Mesenchymal stem cell (in vitro differentiated cells and primary cell): ENCODE measurements around the gene RNASEL.

ENCODE experiments used
- DNase-seq: peaks from one replicate; pipeline ENCODE4 v3.0.0-alpha.2; 2013
- H2AFZ ChIP-seq: one replicate; pipeline ENCODE4 v1.6.1; 2013; ENCODE audit warnings: low read depth, mild to moderate bottlenecking, control low read depth, inconsistent platforms, low read length, moderate library complexity
- H2AK5ac ChIP-seq: 2 replicates; pipeline ENCODE4 v1.6.1; 2013; ENCODE audit warnings: low read length, moderate library complexity, mild to moderate bottlenecking, inconsistent platforms; ENCODE audit not compliant: severe bottlenecking
- H2BK120ac ChIP-seq: one replicate; pipeline ENCODE4 v1.6.1; 2013; ENCODE audit warnings: low read depth, mild to moderate bottlenecking, inconsistent platforms, low read length, moderate library complexity
- H2BK12ac ChIP-seq, 2 experiments: one replicate each; pipeline ENCODE4 v1.6.1; 2013; ENCODE audit warnings: inconsistent platforms in 2 of 2, low read length in 2 of 2, mild to moderate bottlenecking in 2 of 2, moderate library complexity in 2 of 2, control low read depth in 1 of 2
- H2BK15ac ChIP-seq: one replicate; pipeline ENCODE4 v1.6.1; 2013; ENCODE audit warnings: mild to moderate bottlenecking, low read depth, inconsistent platforms; ENCODE audit not compliant: poor library complexity, severe bottlenecking
- H2BK5ac ChIP-seq: 2 replicates; pipeline ENCODE4 v1.6.1; 2013; ENCODE audit warnings: low read depth, mild to moderate bottlenecking, low read length, control low read depth, inconsistent platforms; ENCODE audit not compliant: poor library complexity, severe bottlenecking
- H3K14ac ChIP-seq, 2 experiments: one replicate each; pipeline ENCODE4 v1.6.1; 2013; ENCODE audit warnings: inconsistent platforms in 2 of 2, low read length in 2 of 2, control low read depth in 1 of 2, mild to moderate bottlenecking in 1 of 2, moderate library complexity in 1 of 2
- H3K18ac ChIP-seq, 2 experiments: one replicate each; pipeline ENCODE4 v1.6.1; 2013; ENCODE audit warnings: inconsistent platforms in 2 of 2, low read length in 2 of 2, control low read depth in 1 of 2, low read depth in 1 of 2, mild to moderate bottlenecking in 1 of 2
- H3K23ac ChIP-seq, 2 experiments: one replicate each; pipeline ENCODE4 v1.6.1; 2013; ENCODE audit warnings: inconsistent platforms in 2 of 2, low read length in 2 of 2, mild to moderate bottlenecking in 2 of 2, moderate library complexity in 2 of 2, control low read depth in 1 of 2
- H3K27ac ChIP-seq: 2 replicates; pipeline ENCODE4 v1.5.1; 2013; ENCODE audit warnings: mild to moderate bottlenecking, moderate library complexity, low read length, control low read depth, inconsistent platforms; ENCODE audit not compliant: poor library complexity, severe bottlenecking
- H3K27me3 ChIP-seq, 2 experiments: 2 replicates each; pipeline versions ENCODE4 v1.6.1 to v1.7.0; 2013; ENCODE audit warnings: low read length in 2 of 2, mild to moderate bottlenecking in 2 of 2, moderate library complexity in 2 of 2, control low read depth in 1 of 2, inconsistent platforms in 1 of 2; ENCODE audit not compliant: control insufficient read depth in 1 of 2, insufficient read depth in 1 of 2
- H3K36me3 ChIP-seq, 2 experiments: 2 replicates each; pipeline versions ENCODE4 v1.6.1 to v1.7.0; 2013; ENCODE audit warnings: low read length in 2 of 2, control low read depth in 1 of 2, inconsistent platforms in 1 of 2, low read depth in 1 of 2, mild to moderate bottlenecking in 1 of 2; ENCODE audit not compliant: insufficient read depth in 2 of 2, control insufficient read depth in 1 of 2
- H3K4ac ChIP-seq, 2 experiments: one replicate each; pipeline ENCODE4 v1.6.1; 2013; ENCODE audit warnings: inconsistent platforms in 2 of 2, low read length in 2 of 2, mild to moderate bottlenecking in 2 of 2, moderate library complexity in 2 of 2, control low read depth in 1 of 2, low read depth in 1 of 2
- H3K4me1 ChIP-seq: 2 replicates; pipeline ENCODE4 v1.6.1; 2013; ENCODE audit warnings: low read depth, low read length, control low read depth; ENCODE audit not compliant: control insufficient read depth, insufficient read depth
- H3K4me2 ChIP-seq: 2 replicates; pipeline ENCODE4 v1.6.1; 2013; ENCODE audit warnings: low read length, mild to moderate bottlenecking, inconsistent platforms; ENCODE audit not compliant: poor library complexity, severe bottlenecking
- H3K4me3 ChIP-seq, 2 experiments: 2 replicates each; pipeline versions ENCODE4 v1.5.1 to v1.7.0; 2013; ENCODE audit warnings: low read length in 2 of 2, mild to moderate bottlenecking in 2 of 2, control low read depth in 1 of 2, low read depth in 1 of 2; ENCODE audit not compliant: insufficient read depth in 1 of 2
- H3K79me1 ChIP-seq: replicated peaks from 2 replicates; pipeline ENCODE4 v1.6.1; 2013; ENCODE audit warnings: mild to moderate bottlenecking, control low read depth, low read length, inconsistent platforms; ENCODE audit not compliant: poor library complexity, severe bottlenecking
- H3K9ac ChIP-seq: 2 replicates; pipeline ENCODE4 v1.7.0; 2013; ENCODE audit warnings: mild to moderate bottlenecking, low read length, moderate library complexity
- H3K9me3 ChIP-seq: 2 replicates; pipeline ENCODE4 v1.7.0; 2013; ENCODE audit warnings: mild to moderate bottlenecking, low read length; ENCODE audit not compliant: control insufficient read depth
- H4K8ac ChIP-seq: one replicate; pipeline ENCODE4 v1.6.1; 2013; ENCODE audit warnings: inconsistent platforms, mild to moderate bottlenecking, low read length, moderate library complexity
- H4K91ac ChIP-seq: one replicate; pipeline ENCODE4 v1.6.1; 2013; ENCODE audit warnings: mild to moderate bottlenecking, low read length, inconsistent platforms
- WGBS: methylation state at CpG from one replicate; pipeline ENCODE4 v1.1.7; 2013; ENCODE audit warnings: mixed read lengths; 5-methylcytosine and 5-hydroxymethylcytosine counted together

Gene RNASEL

DNA sequence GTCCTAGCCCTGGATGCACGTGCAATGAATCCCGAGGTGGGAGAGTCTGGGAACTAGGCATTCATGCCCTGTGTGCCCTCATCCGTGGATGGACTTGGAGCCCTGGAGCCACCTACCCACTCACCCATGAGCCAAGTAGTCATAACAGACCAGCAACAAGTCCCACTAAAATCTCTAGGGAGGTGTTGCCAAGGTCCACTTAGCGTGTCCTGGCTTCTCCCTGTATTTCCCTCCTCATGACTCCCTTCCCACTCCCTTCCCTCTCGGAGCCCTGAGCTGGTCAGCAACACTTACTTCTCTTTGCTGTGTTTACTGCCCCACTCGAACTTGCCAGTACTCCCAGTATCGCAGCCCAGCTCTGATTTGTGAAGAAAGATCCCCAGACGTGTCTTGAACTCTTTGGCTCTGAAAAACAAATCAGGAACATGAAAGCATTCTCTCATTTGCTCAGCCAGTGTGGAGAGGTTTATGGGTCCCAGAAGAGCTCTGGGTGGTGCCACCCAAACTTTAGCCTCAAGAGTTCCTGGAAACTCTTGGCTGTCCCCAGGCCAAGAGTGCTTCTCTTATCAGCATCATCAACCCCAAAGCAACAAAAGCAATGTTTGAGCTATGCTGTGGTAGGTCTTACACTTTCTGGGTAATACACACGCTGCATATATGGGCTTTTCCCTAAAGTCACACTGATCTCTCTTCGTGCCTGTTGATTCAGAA is 14.0 kb upstream of the RNASEL start:
- no peak overlapping the region for H4K8ac ChIP-seq

DNA sequence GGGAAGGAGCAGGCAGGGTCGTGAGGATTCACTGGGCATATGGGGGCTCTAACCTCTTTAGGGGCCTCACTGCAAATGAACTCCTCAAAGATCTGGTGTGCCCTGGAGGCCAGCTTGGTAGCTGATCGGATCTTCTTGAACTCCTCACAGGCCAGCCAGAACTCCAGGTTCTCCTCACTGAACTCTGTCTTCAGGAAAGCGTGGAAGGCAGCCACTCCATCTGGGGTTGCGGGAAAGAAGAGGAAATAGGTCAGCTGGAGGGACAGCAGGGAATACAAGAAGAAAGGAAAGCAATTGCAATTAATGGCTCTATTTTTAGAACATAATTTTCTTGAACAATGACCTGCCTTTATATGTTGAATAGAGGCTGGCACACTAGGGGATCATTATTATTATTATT is 12.9 kb upstream of the RNASEL start:
- no peak overlapping the region for H3K14ac ChIP-seq
- H4K91ac ChIP-seq, result no peak overlapping the region
- H2BK5ac ChIP-seq, result no peak overlapping the region
- H3K4ac ChIP-seq, result no peak overlapping the region
- H3K36me3 ChIP-seq, result peaks cover 0 to 16% of the 10 kb centered on the region in 2 experiments
- no peak overlapping the region for H3K4me2 ChIP-seq
- H3K9me3 ChIP-seq, result no peaks in the 10 kb centered on the region
- no peak for DNase-seq
- H2AK5ac ChIP-seq, result no peak overlapping the region
- no peak overlapping the region for H3K23ac ChIP-seq
- no peak overlapping the region for H3K27ac ChIP-seq
- H3K9ac ChIP-seq, result no peak overlapping the region
- H3K4me3 ChIP-seq, result no peak overlapping the region
- H2BK12ac ChIP-seq, result no peak overlapping the region
- 72% methylated on average over 4 of the region's 4 CpGs for WGBS
- H2BK15ac ChIP-seq, result no peak overlapping the region
- H4K8ac ChIP-seq, result no peak overlapping the region
- H3K79me1 ChIP-seq, result no peaks in the 10 kb centered on the region
- H3K4me1 ChIP-seq, result peaks cover 7% of the 10 kb centered on the region
- peaks cover 8 to 45% of the 10 kb centered on the region in 2 experiments for H3K27me3 ChIP-seq
- no peak overlapping the region for H2AFZ ChIP-seq
- H2BK120ac ChIP-seq, result no peak overlapping the region
- H3K18ac ChIP-seq, result no peak overlapping the region

More for the DNA sequence above, 14.0 kb upstream of the RNASEL start:
- H2BK5ac ChIP-seq, result no peak overlapping the region
- H3K23ac ChIP-seq, result no peak overlapping the region
- peaks cover 8 to 51% of the 10 kb centered on the region in 2 experiments for H3K27me3 ChIP-seq
- no peaks in the 10 kb centered on the region for H3K79me1 ChIP-seq
- H3K18ac ChIP-seq, result no peak overlapping the region
- H3K9ac ChIP-seq, result peak overlapping the region; percentile 57
- DNase-seq, result no peak
- H2AFZ ChIP-seq, result no peak overlapping the region
- H4K91ac ChIP-seq, result no peak overlapping the region
- no peak overlapping the region for H2BK15ac ChIP-seq
- WGBS, result 54% methylated on average over 10 of the region's 10 CpGs
- no peak overlapping the region for H2AK5ac ChIP-seq
- H3K4me2 ChIP-seq, result no peak overlapping the region
- no peak overlapping the region for H2BK120ac ChIP-seq
- H3K14ac ChIP-seq, result no peak overlapping the region
- H2BK12ac ChIP-seq, result no peak overlapping the region
- peaks cover 7% of the 10 kb centered on the region for H3K4me1 ChIP-seq
- H3K9me3 ChIP-seq, result no peaks in the 10 kb centered on the region
- H3K27ac ChIP-seq, result no peak overlapping the region
- H3K4me3 ChIP-seq, result peak overlapping the region in 1 of 2 experiments; percentile 76
- peak overlapping the region in 1 of 2 experiments; percentile 46 for H3K4ac ChIP-seq
- peaks cover 0 to 16% of the 10 kb centered on the region in 2 experiments for H3K36me3 ChIP-seq

DNA sequence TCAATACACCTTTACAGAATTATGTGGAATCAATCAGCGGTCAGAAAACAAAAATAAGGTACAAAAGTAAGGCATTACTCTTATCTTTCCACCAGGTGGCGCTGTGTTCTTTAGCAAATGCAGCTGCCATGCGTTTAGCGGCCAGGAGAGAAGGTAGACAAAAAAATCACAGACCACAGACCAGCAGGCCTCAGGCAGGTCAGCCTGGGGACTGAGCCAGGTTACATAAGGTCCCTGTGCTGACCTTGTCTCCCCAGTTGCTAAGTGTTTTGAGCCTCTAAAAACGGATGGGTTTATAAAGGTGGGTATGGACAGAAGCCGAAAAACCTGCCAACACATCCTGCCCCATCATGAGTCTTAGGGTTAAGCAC is 12.3 kb upstream of the RNASEL start:
- Histone ChIP-seq H3K9ac (no peak overlapping the region), H3K4ac (no peak overlapping the region), H3K27ac (no peak overlapping the region), H2AFZ (no peak overlapping the region), H2BK15ac (no peak overlapping the region), H3K23ac (no peak overlapping the region), H3K27me3 (peaks cover 8 to 47% of the 10 kb centered on the region in 2 experiments), H3K9me3 (no peaks in the 10 kb centered on the region), H2BK120ac (no peak overlapping the region), H3K4me1 (peaks cover 7% of the 10 kb centered on the region), H3K18ac (no peak overlapping the region), H4K91ac (no peak overlapping the region), H2BK12ac (no peak overlapping the region), H3K79me1 (no peaks in the 10 kb centered on the region), H3K36me3 (peaks cover 0 to 16% of the 10 kb centered on the region in 2 experiments), H3K14ac (no peak overlapping the region), H2BK5ac (no peak overlapping the region), H2AK5ac (no peak overlapping the region), H4K8ac (no peak overlapping the region), H3K4me2 (no peak overlapping the region), H3K4me3 (no peak overlapping the region)
- peak; percentile 79 for DNase-seq
- 25% methylated on average over 6 of the region's 6 CpGs for WGBS

DNA sequence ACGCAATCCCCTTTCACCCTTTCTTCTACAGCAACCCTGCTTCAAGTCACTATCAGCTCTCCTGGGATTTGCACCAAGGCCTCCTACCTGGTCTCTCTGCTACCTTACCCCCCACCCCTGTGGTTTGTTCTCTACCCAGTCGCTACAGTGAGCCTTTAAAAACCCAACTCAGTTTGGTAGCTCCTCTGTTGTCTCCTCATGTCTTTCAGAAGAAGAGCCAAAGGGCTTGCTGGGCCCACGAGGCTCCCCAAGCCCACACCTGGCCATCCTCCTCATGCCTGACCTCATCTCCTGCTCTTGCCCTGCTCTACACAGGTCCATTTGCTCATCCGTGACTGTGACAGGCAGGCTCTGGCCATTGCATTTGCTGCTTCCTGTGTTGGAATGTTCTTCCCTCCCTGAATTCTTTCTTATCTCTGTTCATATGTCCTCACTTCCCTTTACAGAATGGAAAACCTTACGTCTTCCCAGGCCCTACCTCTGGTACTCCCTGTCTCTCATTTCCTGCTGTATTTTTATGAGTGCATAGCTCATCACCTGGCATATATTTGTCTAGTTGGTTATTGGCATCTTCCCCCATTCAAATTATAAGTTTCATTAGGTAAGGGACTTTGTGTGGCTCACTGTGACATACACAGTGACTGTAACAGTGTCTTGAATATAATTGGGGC is 11.8 kb upstream of the RNASEL start:
- Histone ChIP-seq H3K4me1 (peaks cover 7% of the 10 kb centered on the region), H2BK120ac (no peak overlapping the region), H4K91ac (no peak overlapping the region), H2BK5ac (no peak overlapping the region), H3K79me1 (no peaks in the 10 kb centered on the region), H2AK5ac (no peak overlapping the region), H3K36me3 (peaks cover 0 to 16% of the 10 kb centered on the region in 2 experiments), H2BK15ac (no peak overlapping the region), H2BK12ac (no peak overlapping the region), H3K14ac (no peak overlapping the region), H3K4me3 (no peak overlapping the region), H3K4me2 (no peak overlapping the region), H3K23ac (no peak overlapping the region), H4K8ac (no peak overlapping the region), H3K27me3 (peaks cover 8 to 50% of the 10 kb centered on the region in 2 experiments), H2AFZ (no peak overlapping the region), H3K9ac (no peak overlapping the region), H3K18ac (no peak overlapping the region), H3K27ac (no peak overlapping the region), H3K4ac (no peak overlapping the region), H3K9me3 (no peaks in the 10 kb centered on the region)
- no peak for DNase-seq
- WGBS, result 75% methylated on average over 4 of the region's 5 CpGs
